GM12872 (cell line): ENCODE results near the gene PLPP3.

Source experiments
- TF ChIP-seq, protein P1 (sequence below): IDR thresholded peaks from 3 replicates; pipeline ENCODE4 v1.5.1; 2011; ENCODE audit warnings: low read depth, mild to moderate bottlenecking, low read length, moderate library complexity; ENCODE audit not compliant: insufficient read depth

PLPP3 gene

DNA sequence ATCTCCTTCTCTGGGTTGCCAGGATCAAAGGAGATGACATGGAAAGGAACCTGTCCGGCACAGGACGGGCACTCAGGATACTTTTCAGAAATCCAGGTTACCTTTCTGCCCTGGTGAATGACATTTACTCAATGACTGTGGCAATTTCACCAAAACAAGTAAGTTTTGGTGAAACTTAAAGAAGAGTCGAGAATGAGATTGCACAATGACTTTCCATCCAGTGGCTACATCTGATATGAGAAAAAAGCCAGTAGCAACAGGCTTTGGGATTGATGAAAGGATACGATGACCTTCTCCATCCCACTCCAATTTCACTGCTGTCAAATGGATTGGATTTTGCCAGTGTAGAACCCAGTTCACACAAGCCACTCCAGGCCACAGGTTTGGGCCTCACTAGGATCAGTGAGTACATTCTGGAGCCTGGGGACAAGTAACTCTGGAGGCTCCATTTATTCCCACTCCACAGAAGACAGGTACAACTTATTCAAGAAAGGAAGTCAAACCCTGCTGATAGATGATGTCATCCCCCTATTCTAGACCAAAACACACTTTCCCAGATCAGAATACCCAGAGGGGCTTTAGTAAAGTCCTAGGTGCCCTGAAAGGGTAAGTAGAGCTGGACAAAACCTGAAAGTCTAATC lies 63.3 kb downstream of the PLPP3 start:
- TF ChIP-seq, protein P1, sequence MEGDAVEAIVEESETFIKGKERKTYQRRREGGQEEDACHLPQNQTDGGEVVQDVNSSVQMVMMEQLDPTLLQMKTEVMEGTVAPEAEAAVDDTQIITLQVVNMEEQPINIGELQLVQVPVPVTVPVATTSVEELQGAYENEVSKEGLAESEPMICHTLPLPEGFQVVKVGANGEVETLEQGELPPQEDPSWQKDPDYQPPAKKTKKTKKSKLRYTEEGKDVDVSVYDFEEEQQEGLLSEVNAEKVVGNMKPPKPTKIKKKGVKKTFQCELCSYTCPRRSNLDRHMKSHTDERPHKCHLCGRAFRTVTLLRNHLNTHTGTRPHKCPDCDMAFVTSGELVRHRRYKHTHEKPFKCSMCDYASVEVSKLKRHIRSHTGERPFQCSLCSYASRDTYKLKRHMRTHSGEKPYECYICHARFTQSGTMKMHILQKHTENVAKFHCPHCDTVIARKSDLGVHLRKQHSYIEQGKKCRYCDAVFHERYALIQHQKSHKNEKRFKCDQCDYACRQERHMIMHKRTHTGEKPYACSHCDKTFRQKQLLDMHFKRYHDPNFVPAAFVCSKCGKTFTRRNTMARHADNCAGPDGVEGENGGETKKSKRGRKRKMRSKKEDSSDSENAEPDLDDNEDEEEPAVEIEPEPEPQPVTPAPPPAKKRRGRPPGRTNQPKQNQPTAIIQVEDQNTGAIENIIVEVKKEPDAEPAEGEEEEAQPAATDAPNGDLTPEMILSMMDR, result no peak

DNA sequence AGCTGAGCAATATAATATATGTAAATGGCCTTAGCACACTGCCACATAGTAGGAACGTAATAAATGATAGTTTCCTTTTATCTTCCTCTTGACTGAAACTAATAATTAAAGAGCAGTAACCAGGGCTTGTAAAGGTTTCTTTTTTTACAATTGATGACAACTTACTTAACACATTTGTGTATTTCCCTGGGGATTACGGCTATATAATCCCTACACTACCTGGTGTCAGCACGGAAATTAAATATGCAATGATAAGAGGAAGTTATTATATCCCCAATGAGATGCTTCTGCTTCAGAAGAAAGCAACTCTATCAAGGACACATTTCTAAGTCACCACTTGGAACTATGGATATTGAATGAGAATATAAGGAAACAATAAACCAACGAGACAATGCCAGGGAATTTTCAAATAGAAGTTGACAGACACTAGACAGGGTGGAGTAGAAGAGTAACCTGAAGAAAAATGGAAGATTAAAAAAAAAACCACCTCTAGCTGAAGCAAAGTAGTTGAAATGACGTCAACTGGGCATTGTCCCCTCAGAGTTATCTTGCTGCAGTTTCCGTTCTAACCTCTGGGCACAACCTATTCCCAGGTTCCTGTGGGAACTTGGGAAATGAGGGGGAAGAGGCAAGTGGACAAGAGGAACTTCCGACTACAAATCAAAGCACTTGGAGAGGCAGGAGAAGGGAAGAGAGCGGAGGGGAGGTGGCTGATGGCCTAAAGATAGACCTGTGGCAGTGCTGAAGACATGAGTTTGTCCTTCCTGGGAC lies 66.5 kb downstream of the PLPP3 start:
- TF ChIP-seq, protein P1, result no peak

DNA sequence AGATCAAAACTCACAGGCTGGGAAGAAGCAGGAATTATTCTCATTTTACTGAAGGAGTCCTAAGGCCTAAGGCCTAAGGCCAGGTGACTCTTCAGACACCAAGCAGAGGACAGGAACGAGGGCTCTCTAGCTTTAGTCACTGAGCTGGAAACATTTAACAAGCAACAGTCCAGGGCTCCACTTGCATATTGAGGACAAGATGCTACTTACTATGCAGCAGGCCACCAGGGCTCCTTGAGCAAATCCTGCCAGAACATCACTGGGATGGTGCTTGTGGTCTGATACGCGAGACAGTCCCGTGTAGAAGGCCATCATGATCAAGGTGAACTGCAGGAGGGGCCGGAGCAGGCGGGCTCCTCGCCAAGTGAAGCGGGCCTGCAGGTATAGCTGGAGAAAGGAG lies 67.6 kb downstream of the PLPP3 start:
- TF ChIP-seq, protein P1, result no peak

DNA sequence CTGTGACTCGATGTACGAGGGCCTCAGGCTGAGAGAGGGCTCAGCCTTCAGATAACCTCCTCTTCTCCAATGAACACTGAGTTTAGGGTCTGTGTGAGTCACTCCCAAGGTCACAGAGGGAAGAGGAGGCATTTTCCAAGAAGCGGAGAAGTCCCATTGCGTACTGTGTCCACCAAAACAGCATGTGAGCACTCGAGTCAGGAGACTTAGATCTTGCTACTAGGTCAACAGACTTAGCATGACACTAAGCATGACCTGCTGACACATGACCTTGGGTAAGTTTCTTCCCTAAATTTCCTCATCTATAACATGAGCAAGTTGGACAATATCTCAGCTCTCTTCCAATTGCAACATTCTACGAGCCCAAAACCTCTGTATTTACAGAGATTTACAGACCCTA lies 68.0 kb downstream of the PLPP3 start:
- TF ChIP-seq, protein P1, result no peak

DNA sequence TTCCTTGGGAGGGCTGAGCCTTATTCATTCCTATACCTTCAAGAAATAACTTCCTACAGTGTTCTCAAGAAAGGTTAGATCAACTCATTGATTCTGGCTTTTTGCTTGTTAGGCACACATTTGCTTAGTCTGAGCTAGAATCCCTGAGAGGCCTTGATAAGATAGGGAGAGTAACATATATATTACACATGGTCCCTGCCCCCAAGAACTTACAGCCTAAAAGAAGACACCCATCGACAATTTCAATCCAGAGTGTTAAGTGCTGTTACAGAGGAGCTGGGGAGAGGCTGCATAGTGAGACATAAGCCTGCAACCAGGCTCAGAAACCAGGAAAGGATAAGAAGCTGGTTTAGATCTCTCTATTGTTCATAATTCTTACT lies 68.7 kb downstream of the PLPP3 start:
- TF ChIP-seq, protein P1, result no peak

DNA sequence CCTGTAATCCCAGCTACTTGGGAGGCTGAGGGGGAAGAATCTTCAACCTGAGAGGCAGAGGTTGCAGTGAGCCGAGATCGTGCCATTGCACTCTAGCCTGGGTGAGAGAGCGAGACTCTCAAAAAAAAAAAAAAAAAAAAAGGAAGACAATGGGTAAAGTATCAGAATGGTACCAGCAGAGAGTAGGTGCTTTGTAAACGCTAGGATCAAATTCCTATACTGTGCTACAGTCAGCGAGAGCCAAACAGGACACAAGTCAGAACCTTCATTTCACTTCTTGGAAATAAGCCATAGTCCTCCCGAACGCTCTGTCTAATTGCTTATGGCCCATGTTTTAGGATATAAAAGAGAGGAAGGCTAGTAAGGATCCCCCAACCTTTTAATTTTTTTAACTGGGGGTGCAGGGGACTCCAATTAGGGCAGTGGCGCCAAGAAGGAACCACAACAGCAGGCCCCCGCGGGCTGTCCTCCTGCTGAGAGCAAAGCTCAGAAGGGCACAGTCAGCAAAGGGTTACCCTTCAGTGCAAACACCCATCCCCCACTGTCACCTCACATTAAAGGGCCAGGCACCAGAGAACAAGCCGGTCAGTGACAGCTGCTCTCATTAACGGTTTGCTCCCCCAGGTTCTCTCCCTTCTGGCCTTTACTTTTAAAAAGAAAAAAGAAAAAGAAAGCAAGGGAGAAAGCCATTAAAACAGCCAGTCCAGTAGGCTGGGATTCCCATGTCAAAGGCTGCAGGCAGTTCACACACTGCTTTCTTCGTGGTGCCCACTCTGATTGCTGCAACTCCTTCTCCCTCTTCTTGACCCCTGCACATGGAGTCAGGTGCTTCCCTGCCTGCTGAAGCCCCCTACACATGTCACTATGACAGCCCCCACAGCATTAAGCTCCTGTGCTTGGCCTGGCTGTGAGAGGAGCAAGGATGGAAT lies 69.4 kb downstream of the PLPP3 start:
- TF ChIP-seq, protein P1, result no peak

DNA sequence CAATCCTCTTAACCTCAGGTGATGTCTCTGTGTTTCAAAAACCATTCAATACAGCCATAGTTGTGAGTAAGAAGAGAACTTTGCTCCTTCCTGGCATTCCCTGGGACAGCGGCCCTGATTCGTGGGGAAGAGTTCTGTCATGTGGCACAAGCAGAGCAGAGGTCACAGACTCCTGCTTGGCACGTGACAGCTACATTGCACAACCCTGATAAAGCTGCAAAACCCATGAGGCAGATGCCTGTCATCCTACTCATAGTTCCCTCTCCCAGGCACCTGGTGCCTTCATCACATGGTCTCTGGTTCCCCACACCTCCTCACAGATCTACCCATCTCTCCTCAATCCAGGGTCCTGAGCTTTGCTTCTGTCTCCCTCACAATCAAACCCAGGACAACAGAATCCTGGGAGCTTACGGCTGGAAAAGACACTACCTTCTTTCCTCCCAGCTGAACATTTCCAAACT lies 70.8 kb downstream of the PLPP3 start:
- TF ChIP-seq, protein P1, result no peak
